COLO829 (cell line): ENCODE results near the gene DRAP1.
A peak's percentile ranks its signal among the peaks of the same experiment; 100 is the strongest.
"Not testable (repeated sequence)": the region's sequence is repeated elsewhere in the genome, so short reads cannot be mapped to it uniquely, and the experiment has no call there.

Experiments used
- DNase-seq: peaks from one replicate; pipeline ENCODE4 v3.0.0; 2012; ENCODE audit warnings: low spot score

Gene DRAP1

DNA sequence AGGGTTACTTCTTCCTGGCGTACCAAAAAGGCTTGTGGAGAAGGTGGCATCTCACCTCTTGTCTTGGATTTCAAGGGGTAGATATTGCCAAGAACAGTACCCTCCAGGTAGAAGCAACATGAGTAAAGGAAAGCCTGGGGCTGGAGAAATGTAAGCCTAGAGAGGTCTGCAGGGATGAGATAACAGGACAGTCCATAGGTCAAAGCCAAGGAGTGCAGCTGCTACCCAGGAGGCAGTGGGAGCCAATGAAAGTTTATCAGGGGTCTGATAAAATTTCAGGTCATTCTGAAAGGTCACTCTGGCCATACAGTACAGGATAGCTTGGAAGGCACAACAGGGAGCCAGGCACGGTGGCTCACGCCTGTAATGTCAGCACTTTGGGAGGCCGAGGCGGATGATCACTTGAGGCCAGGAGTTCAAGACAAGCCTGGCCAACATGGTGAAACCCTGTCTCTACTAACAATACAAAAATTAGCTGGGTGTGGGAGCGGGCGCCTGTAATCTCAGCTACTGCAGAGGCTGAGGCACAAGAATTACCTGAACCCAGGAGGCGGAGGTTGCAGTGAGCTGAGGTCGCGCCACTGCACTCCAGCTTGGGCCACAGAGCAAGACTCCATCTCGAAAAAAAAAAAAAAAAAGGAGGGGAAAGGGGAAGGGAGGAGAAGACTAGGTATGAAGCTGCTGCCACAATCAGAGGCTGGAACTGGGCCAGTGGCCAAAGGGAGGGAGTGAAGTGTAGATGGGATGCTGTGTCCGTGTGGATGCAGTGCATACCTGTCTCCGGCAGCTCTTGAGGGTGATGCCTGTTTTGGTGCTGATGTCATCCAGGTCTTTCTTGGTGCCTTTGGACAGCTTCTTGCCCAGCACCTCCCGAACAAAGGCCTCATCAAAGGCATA is 32.2 kb upstream of the DRAP1 start:
- no peak for DNase-seq

- DNase-seq, result no peak
These were observed 31.5 kb upstream of the DRAP1 start for GRCh38 chr11:65887723-65888162.

DNA sequence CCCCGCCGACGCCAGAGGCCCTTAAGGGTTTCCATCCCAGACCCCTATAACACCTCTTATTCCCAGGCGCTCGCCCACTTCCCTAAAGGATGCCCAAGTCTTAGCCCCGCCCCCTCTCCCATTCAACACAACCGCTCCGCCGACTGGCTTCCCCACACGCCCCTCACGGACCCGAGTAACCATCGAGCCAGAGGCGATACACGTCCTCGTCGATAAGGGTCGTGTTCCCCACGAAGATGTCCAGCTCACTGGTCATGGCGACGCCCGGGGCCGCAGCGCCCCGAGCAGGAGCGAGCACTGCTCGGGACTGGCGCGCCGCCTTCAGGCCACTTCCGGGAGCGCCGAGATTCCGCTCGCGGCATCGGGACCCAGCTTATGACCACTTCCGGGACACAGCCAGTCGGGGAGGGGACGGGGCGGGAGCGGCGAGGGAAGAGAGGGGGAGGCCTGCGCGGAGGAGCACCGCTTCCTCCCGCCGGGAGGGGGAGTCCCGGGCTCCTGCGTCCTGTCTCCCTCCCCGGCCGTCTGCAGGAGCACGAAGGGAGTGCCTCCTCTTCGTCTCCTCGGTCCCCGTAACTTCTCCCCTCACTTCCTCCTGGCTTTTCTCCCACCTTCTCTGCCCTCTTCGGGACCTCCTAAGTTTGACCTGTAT is 30.9 kb upstream of the DRAP1 start, which contains the start of gene FIBP:
FIBP (minus strand) TSS at position 309 of the 652 bp plus-strand sequence; CDS start at position 256, 53 bp downstream.
- peak; percentile 97 for DNase-seq

GRCh38 chr11:65890324-65891218 is 28.7 kb upstream of the DRAP1 start, which contains the start of gene CCDC85B:
CCDC85B (plus strand) TSS chr11:65890673; CDS start chr11:65890784, 111 bp downstream.
- peak; percentile 97 for DNase-seq

GRCh38 chr11:65891219-65892136 is 27.7 kb upstream of the DRAP1 start:
- DNase-seq, result no peak

DNA sequence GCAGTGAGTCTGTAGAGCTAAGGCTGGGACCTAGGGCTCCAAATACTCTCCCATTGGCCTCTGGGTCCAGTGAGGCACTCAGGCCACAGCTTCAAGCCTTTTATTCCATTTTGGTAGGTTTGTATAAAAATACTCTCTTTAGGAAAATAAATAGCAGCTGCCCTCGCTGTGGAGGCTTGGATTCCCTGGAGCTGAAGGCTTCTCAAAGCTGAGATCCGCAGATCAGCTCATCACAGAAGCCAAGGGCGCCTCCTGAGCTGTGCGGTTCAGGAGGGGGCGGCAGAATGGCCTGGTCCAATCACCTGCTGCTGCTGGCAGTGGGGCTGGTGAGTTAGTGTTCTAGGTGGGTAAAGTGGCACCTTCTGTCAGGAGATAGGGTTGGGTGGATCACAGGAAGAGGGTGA is 27.1 kb upstream of the DRAP1 start:
- DNase-seq, result not testable (repeated sequence)

- DNase-seq, result no peak
These were observed 26.4 kb upstream of the DRAP1 start for GRCh38 chr11:65892661-65893317.

GRCh38 chr11:65894034-65894591 is 25.1 kb upstream of the DRAP1 start:
- no peak for DNase-seq

- DNase-seq, result no peak
These were observed 23.7 kb upstream of the DRAP1 start for GRCh38 chr11:65895482-65895981.

GRCh38 chr11:65896034-65896999 is 22.9 kb upstream of the DRAP1 start:
- DNase-seq, result no peak

GRCh38 chr11:65897020-65897471 is 22.2 kb upstream of the DRAP1 start:
- no peak for DNase-seq

DNA sequence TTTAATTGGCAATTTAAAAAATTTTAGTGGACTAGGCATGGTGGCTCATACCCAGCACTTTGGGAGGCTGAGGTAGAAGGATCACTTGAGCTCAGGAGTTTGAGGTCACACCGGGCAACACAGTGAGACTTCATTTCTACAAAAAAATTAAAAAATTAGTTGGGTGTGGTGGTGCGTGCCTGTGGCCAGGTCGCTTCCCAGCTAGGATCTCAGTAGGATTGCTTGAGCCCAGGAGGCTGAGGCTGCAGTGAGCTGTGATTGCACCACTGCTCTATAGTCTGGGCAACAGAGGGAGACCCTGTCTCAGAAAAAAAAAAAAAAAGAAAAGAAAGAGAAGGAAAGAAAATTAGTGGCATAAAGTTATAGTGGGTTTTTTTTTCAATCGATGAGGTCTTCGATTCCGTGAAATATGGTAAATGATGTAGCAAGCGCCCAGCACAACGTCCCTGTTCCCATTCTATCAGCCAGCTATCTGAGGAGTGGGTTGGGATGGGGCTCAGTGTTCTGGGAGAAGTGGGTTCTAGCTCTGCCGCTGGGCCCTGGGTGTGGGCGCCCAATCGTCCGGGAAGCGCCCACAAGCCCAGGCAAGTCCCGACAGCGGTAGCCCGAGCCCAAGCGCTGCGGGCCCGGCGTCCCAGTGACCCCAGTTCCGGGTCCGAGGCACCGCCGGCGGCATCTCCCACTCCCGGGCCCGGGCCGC is 20.4 kb upstream of the DRAP1 start:
- DNase-seq, result no peak

GRCh38 chr11:65899356-65900124 is 19.7 kb upstream of the DRAP1 start:
- DNase-seq, result no peak

DNA sequence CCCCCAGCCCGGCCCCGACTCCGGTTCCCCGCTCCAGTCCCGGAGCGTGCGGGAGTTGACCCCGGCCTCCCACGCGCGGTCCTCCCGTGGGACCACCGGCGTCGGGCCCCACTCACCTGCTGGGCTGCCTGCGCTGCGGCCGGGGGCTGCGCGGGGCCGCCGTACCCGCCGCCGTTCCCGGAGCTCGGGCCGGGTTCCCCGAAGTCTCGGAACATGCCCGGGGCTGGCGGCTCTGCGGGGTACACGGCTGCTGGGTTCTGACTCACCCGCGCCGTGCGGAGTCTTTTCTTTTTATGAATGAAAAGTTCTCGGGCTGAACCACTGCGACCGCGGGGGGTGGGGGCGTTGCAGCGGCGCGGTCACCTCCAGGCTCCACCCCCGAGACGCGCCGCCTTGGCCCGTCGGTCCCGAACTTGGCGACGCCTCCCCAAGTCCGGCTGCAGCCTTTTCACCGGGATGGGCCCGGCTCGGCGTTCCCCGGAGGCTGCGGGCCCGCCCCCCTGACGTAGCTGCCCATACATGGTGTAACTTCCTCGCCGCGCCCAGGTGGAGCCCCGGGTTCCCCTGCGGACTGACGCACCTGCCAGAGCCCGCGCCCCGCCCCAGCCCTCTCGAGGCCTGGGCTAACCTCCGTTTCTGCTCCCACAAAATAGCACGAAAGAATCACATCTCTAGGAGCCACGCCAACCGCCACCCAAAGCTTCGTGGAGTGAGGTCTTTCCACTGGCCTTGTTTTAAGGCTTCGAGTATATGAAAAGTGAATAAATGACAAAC is 18.9 kb upstream of the DRAP1 start, which contains the start of gene FOSL1:
FOSL1 (minus strand) TSS at position 264 of the 774 bp plus-strand sequence; CDS start at position 215, 49 bp downstream.
- DNase-seq, result peak; percentile 77

DNA sequence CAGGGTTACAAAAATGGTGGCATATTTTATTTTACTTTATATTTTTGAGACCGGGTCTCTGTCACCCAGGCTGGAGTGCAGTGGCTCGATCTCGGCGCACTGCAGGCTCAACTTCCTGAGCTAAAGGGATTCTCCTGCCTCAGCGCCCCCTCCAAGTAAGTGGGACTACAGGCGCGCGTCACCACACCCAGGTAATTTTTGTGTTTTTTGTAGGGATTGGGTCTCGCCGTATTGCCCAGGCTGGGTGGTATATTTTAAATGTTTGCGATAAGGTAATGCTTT is 18.4 kb upstream of the DRAP1 start:
- no peak for DNase-seq

- DNase-seq, result peak; percentile 87
These were observed 16.2 kb upstream of the DRAP1 start for GRCh38 chr11:65903068-65903481.
